ENCODE data around the gene E2F3.
A peak's percentile ranks its signal among the peaks of the same experiment; 100 is the strongest.

Gene E2F3

GRCh38 chr6:20401205-20402091 is at the start of gene E2F3:
Gene E2F3 (plus strand): TSS chr6:20401879. CDS start chr6:20402233, 354 bp downstream.
- DNase-seq: peak; percentile 99

GRCh38 chr6:20352346-20352745 is 49.3 kb upstream of the E2F3 start:
- DNase-seq: no peak

GRCh38 chr6:20353134-20353533 is 48.5 kb upstream of the E2F3 start:
- no peak for DNase-seq

GRCh38 chr6:20354366-20354765 is 47.3 kb upstream of the E2F3 start:
- DNase-seq: no peak

DNA sequence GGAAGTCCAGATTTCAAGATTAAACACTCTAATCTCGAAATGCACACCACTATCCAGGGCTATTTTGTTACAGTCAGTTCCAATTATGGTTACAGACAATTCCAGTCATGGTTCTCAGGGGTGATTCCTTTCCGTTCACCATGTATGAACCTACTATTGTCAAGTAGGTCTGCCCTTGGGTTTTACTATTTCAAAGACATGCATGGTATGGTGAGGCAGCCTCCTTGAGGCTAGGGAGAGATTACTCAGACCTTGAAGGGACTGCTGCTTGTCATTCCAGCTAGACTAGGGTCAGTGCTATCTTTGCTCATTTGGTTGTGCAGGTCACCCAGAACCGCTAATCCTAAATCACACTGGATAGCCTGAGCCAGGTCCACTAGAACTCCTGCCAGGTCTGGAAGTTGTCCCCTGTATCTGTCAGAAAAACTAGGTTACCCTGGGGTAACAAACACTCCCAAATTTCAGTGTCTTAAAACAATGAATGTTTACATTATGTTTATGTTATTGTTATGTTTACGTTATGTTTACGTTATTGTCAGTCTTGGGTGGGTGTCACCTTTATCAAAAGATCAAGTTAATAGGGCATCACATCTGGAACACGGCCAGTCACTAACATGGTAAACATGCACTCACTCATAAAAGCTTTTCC is 41.1 kb upstream of the E2F3 start:
- DNase-seq: no peak

- no peak for DNase-seq
Observed at GRCh38 chr6:20362623-20363022, 39.1 kb upstream of the E2F3 start.

- DNase-seq: no peak
Observed at GRCh38 chr6:20364327-20364726, 37.4 kb upstream of the E2F3 start.

- no peak for DNase-seq
Observed at GRCh38 chr6:20365456-20365855, 36.2 kb upstream of the E2F3 start.

GRCh38 chr6:20366082-20366830 is 35.4 kb upstream of the E2F3 start:
- no peak for DNase-seq

DNA sequence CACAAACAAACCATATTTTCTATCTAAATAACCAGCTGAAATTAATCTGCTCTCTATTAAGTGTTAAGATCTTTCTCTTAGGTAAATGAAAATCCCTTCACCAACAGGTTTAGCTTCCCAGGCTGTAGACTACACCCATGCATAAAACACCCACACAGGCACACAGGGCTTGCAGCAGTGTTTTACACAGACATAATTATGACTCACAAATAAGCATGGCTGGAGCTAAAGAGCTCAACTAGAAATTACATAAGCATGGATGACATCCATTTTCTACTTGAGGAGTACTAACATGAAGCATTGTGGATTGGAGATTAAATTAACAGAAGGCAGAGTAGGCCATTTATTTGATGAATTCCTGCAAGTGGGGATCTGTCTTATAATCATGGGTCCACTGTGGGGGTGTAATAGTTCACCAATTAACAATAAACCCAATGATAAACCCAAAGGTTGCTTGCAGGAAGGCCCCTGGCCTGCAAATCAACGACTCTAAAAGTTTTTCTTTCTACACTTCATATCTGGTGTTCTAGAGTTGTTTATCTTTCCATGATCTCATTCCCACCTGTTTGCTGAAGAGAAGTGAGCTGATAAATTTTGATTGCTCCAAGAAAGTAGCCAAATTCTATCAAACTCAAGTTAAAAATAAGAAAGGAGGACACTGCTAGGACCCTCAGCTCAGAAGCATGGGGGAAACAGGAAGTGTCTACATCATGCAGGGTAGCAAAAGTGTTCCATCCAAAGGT is 33.8 kb upstream of the E2F3 start:
- DNase-seq: no peak

DNA sequence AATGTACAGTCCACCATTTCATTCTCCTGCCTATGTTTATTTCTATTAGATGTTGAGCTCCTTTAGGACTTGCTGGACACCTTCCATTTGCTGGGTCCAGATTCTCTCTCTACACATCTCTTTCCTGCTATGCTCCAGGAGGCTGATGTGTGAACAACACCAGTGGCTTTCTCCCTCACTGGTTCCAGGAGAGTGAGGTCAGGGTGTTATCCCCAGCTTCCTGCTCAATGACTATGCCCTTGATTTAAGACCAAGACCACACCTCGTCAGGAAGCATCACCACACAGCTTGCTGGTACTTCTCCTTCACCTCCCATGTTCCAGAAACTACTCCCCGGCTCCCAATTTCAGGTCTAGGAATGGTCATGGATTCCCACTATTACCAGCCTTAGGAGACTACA is 31.3 kb upstream of the E2F3 start:
- no peak for DNase-seq

- no peak for DNase-seq
Observed at GRCh38 chr6:20370801-20371200, 30.9 kb upstream of the E2F3 start.

- no peak for DNase-seq
Observed at GRCh38 chr6:20375436-20375835, 26.2 kb upstream of the E2F3 start.

- DNase-seq: peak; percentile 88
Observed at GRCh38 chr6:20377623-20378265, 23.9 kb upstream of the E2F3 start.

DNA sequence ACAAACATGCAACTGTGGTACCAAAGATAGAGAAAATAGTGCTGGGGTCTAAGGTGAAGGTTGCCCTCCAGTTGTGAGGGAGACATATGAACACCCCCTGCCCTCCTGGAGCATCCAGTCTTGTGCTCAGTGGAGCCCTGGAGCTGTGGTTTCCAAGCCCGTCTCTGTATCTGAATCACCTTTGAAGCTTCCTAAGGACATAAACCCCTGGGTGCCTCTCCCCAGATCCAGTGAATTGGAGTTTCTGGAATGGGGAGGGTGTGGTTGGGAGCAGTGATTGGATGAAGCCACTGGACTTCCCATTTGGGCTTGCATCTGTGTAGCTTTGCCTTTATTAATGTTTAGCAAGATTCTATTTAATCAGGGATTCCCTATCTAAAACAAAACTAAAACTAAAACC is 22.4 kb upstream of the E2F3 start:
- no peak for DNase-seq

DNA sequence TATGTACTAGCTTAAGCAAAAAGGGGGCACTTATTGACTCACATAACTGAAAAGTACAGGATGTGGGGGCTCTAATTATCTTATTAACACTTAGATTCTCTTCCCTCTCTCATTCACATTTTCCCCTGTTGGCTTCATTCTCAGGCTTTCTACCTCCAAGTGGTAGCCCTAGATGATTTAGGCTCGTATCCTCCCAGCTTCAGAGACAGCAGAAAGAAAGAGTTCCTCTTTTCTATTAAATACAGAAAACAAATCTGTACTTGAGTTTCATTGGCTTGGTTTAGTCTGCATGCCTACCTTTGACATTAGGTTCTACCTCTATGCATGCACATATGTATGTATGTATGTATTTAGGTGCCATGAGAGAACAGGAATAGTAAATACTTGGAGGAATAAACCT is 15.5 kb upstream of the E2F3 start:
- no peak for DNase-seq

DNA sequence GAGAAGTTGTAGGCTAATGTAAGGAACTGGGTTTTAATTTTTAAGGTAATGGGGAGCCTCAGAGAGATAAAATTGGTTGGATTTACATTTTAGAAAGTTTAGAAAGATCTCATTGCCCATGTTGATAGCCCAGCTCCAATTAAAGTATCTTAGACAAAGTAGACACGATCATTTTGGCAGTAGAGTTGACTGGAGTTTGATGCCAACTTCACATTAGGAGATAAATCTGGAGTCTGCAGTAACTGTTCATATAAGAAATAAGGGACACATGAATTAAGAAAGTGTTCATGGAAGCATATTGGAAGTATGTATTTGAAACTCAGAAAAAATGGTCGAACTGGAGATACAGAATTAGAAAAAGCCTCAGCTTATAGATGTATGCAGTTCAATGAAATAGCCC is 12.6 kb upstream of the E2F3 start:
- DNase-seq: no peak

- DNase-seq: no peak
Observed at GRCh38 chr6:20393297-20393696, 8.4 kb upstream of the E2F3 start.

DNA sequence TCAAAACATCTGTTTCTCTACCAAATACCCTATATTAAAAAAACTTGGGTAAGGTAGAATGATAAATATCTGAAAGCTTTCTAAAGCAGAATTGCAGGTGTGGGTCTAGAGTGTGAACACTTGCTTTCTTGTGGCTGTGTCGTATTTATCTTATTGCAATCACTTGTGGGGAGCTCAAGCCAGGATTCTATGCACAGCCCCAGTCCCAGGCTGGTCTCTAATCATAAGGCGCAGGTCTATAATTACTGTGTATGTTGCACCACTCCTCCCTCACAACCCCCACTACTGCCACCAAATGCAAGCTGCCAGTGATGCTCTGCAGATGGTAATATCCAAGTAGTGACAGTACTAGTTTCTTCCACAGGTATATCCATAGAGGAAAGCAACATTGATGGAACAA is 2.2 kb upstream of the E2F3 start:
- no peak for DNase-seq

GRCh38 chr6:20400456-20401204 is 1.0 kb upstream of the E2F3 start:
- no peak for DNase-seq

DNA sequence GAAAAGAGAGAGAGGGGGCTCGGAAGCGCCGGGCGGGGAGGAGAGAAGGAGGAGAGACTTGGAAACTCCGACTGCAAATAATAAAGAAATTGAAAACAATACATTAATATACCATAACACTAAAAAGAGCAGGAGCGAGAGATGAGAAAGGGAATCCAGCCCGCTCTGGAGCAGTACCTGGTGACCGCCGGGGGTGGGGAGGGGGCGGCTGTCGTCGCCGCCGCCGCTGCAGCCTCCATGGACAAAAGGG is 338 bp downstream of the E2F3 start:
- no peak for DNase-seq
